Measurements from ENCODE around the gene GTF2A1L. TPM values are rescaled to one million over a fixed set of nuclear protein-coding genes. Genes with fewer than 3 reads are reported as not detected.

The GTF2A1L gene
- total RNA-seq, 3 donors from 2014 or later, result 0.29 to 2.9 TPM; not detected in 1

- no peak overlapping the region for H3K27ac ChIP-seq
Observed at GRCh38 chr2:48651158-48651790, 33.6 kb downstream of the GTF2A1L start.

GRCh38 chr2:48668992-48669391, 51.3 kb downstream of the GTF2A1L start:
- no peaks in the 10 kb centered on the region for H3K36me3 ChIP-seq
- no peak for TF ChIP-seq POLR2AphosphoS5 (IDR thresholded peaks at IDR 0.05)
- TF ChIP-seq CTCF (IDR thresholded peaks at IDR 0.05), result no peak
- TF ChIP-seq POLR2A (IDR thresholded peaks at IDR 0.05), result no peak
- H3K27me3 ChIP-seq, result no peaks in the 10 kb centered on the region
- no peak overlapping the region for H3K4me3 ChIP-seq
- H3K4me1 ChIP-seq, result no peaks in the 10 kb centered on the region
- no peak for DNase-seq (ENCODE audit: low spot score in 2 of 2)
- H3K27ac ChIP-seq, result no peak overlapping the region
- no peaks in the 10 kb centered on the region for H3K9me3 ChIP-seq
- intact Hi-C loops (cut with DNase I; ENCODE audit: low total_unique reads), result no loop called here

More at GRCh38 chr2:48651158-48651790, 33.6 kb downstream of the GTF2A1L start:
- DNase-seq (ENCODE audit: low spot score in 2 of 2), result no peak
- H3K4me1 ChIP-seq, result no peaks in the 10 kb centered on the region
- H3K36me3 ChIP-seq, result no peaks in the 10 kb centered on the region
- H3K27me3 ChIP-seq, result no peaks in the 10 kb centered on the region
- intact Hi-C loops (cut with DNase I; ENCODE audit: low total_unique reads), result no loop called here
- TF ChIP-seq CTCF (IDR thresholded peaks at IDR 0.05) (no peak), POLR2AphosphoS5 (IDR thresholded peaks at IDR 0.05) (no peak), POLR2A (IDR thresholded peaks at IDR 0.05) (no peak)
- no peaks in the 10 kb centered on the region for H3K9me3 ChIP-seq
- H3K4me3 ChIP-seq, result no peak overlapping the region

- Histone ChIP-seq H3K4me1 (no peaks in the 10 kb centered on the region), H3K27ac (no peak overlapping the region), H3K36me3 (no peaks in the 10 kb centered on the region), H3K27me3 (no peaks in the 10 kb centered on the region), H3K4me3 (no peak overlapping the region), H3K9me3 (no peaks in the 10 kb centered on the region)
- no peak for DNase-seq (ENCODE audit: low spot score in 2 of 2)
- TF ChIP-seq CTCF (IDR thresholded peaks at IDR 0.05) (no peak), POLR2AphosphoS5 (IDR thresholded peaks at IDR 0.05) (no peak), POLR2A (IDR thresholded peaks at IDR 0.05) (no peak)
- intact Hi-C loops (cut with DNase I; ENCODE audit: low total_unique reads), result no loop called here
Observed at GRCh38 chr2:48673581-48673980, 55.9 kb downstream of the GTF2A1L start.

- Histone ChIP-seq H3K27me3 (no peaks in the 10 kb centered on the region), H3K27ac (no peak overlapping the region), H3K4me1 (no peaks in the 10 kb centered on the region), H3K4me3 (no peak overlapping the region), H3K9me3 (no peaks in the 10 kb centered on the region), H3K36me3 (no peaks in the 10 kb centered on the region)
- TF ChIP-seq POLR2A (IDR thresholded peaks at IDR 0.05) (no peak), POLR2AphosphoS5 (IDR thresholded peaks at IDR 0.05) (no peak), CTCF (IDR thresholded peaks at IDR 0.05) (no peak)
- DNase-seq (ENCODE audit: low spot score in 2 of 2), result no peak
- intact Hi-C loops (cut with DNase I; ENCODE audit: low total_unique reads), result no loop called here
Observed at GRCh38 chr2:48674933-48675332, 57.3 kb downstream of the GTF2A1L start.

- no peak for TF ChIP-seq POLR2AphosphoS5 (IDR thresholded peaks at IDR 0.05)
- no peak for TF ChIP-seq POLR2A (IDR thresholded peaks at IDR 0.05)
- TF ChIP-seq CTCF (IDR thresholded peaks at IDR 0.05), result no peak
- Histone ChIP-seq H3K9me3 (no peaks in the 10 kb centered on the region), H3K4me3 (no peak overlapping the region), H3K27ac (no peak overlapping the region), H3K27me3 (no peaks in the 10 kb centered on the region), H3K4me1 (no peaks in the 10 kb centered on the region), H3K36me3 (no peaks in the 10 kb centered on the region)
- DNase-seq (ENCODE audit: low spot score in 2 of 2), result no peak
- intact Hi-C loops (cut with DNase I; ENCODE audit: low total_unique reads), result no loop called here
Observed at GRCh38 chr2:48677450-48677849, 59.8 kb downstream of the GTF2A1L start.

Measured in breast epithelium (tissue), 4 donors.